Chondrocyte (in vitro differentiated cells): ENCODE data around the gene CDHR5. TPM values are rescaled to one million over a fixed set of nuclear protein-coding genes. Genes with fewer than 3 reads are reported as not detected.

Source experiments
- DNase-seq: peaks from one replicate; pipeline ENCODE4 v3.0.0; 2021; ENCODE audit warnings: mixed read lengths, low spot score
- H3K27ac Mint-ChIP-seq: one replicate; pipeline ENCODE4 v1.8.0; 2021; ENCODE audit warnings: mild to moderate bottlenecking, moderate library complexity, mixed read lengths; ENCODE audit not compliant: unreplicated experiment
- H3K27me3 Mint-ChIP-seq: 2 replicates; pipeline ENCODE4 v1.8.0; 2021; ENCODE audit warnings: low read depth, mixed read lengths
- H3K36me3 Mint-ChIP-seq: 2 replicates; pipeline ENCODE4 v1.8.0; 2021; ENCODE audit warnings: low read depth, mixed read lengths
- H3K4me1 Mint-ChIP-seq: 2 replicates; pipeline ENCODE4 v1.8.0; 2021; ENCODE audit warnings: low read depth, mild to moderate bottlenecking, mixed read lengths
- H3K4me3 Mint-ChIP-seq: one replicate; pipeline ENCODE4 v1.8.0; 2021; ENCODE audit warnings: mild to moderate bottlenecking, moderate library complexity, mixed read lengths; ENCODE audit not compliant: unreplicated experiment
- H3K9me3 Mint-ChIP-seq: 2 replicates; pipeline ENCODE4 v1.8.0; 2021; ENCODE audit warnings: low read depth, mixed read lengths
- CTCF ChIP-seq: fragments of 200-600 bp; sonication (generic); IDR thresholded peaks from 2 replicates; pipeline ENCODE4 v1.5.0; 2021; ENCODE audit warnings: antibody characterized with exemption, mild to moderate bottlenecking, moderate library complexity
- total RNA-seq: library from RNA; stranded (reverse); gene quantifications from 3 replicates; pipeline ENCODE4 v1.2.1, GENCODE V29; 2021

CDHR5 gene
- total RNA-seq, 1 donor from 2014 or later, result not detected

GRCh38 chr11:592501-592900 lies 32.3 kb downstream of the CDHR5 start:
- DNase-seq, result no peak
- Mint-ChIP-seq H3K27me3 (no peaks in the 10 kb centered on the region), H3K27ac (no peak overlapping the region), H3K4me3 (no peak overlapping the region), H3K9me3 (no peaks in the 10 kb centered on the region), H3K4me1 (peaks cover 9% of the 10 kb centered on the region), H3K36me3 (peaks cover 36% of the 10 kb centered on the region)
- TF ChIP-seq CTCF, result no peak

- no peaks in the 10 kb centered on the region for H3K27me3 Mint-ChIP-seq
- no peak for TF ChIP-seq CTCF
- H3K36me3 Mint-ChIP-seq, result peaks cover 35% of the 10 kb centered on the region
- H3K27ac Mint-ChIP-seq, result peak overlapping the region; percentile 22
- no peak overlapping the region for H3K4me3 Mint-ChIP-seq
- no peak for DNase-seq
- no peaks in the 10 kb centered on the region for H3K9me3 Mint-ChIP-seq
- H3K4me1 Mint-ChIP-seq, result peaks cover 21% of the 10 kb centered on the region
These were observed 33.8 kb downstream of the CDHR5 start for GRCh38 chr11:590997-591396.

- H3K36me3 Mint-ChIP-seq, result peaks cover 34% of the 10 kb centered on the region
- H3K9me3 Mint-ChIP-seq, result no peaks in the 10 kb centered on the region
- peaks cover 21% of the 10 kb centered on the region for H3K4me1 Mint-ChIP-seq
- DNase-seq, result no peak
- no peak overlapping the region for H3K4me3 Mint-ChIP-seq
- no peak overlapping the region for H3K27ac Mint-ChIP-seq
- no peak for TF ChIP-seq CTCF
- no peaks in the 10 kb centered on the region for H3K27me3 Mint-ChIP-seq
These were observed 35.0 kb downstream of the CDHR5 start for GRCh38 chr11:589798-590197.

- Mint-ChIP-seq H3K36me3 (peaks cover 26% of the 10 kb centered on the region), H3K27ac (peak overlapping the region; percentile 96), H3K4me3 (peak overlapping the region; percentile 42), H3K9me3 (no peaks in the 10 kb centered on the region), H3K27me3 (no peaks in the 10 kb centered on the region), H3K4me1 (peaks cover 21% of the 10 kb centered on the region)
- TF ChIP-seq CTCF, result no peak
- no peak for DNase-seq
These were observed 36.8 kb downstream of the CDHR5 start for GRCh38 chr11:587978-588380.

- peak overlapping the region; percentile 96 for H3K27ac Mint-ChIP-seq
- peaks cover 21% of the 10 kb centered on the region for H3K4me1 Mint-ChIP-seq
- no peaks in the 10 kb centered on the region for H3K27me3 Mint-ChIP-seq
- peaks cover 26% of the 10 kb centered on the region for H3K36me3 Mint-ChIP-seq
- no peak for TF ChIP-seq CTCF
- H3K9me3 Mint-ChIP-seq, result no peaks in the 10 kb centered on the region
- no peak for DNase-seq
- H3K4me3 Mint-ChIP-seq, result no peak overlapping the region
These were observed 37.2 kb downstream of the CDHR5 start for GRCh38 chr11:587546-587945.
